ENCODE data around the gene EPHA10.
A peak's percentile ranks its signal among the peaks of the same experiment; 100 is the strongest.
"Not testable (repeated sequence)": the region's sequence is repeated elsewhere in the genome, so short reads cannot be mapped to it uniquely, and the experiment has no call there.

The EPHA10 gene

DNA sequence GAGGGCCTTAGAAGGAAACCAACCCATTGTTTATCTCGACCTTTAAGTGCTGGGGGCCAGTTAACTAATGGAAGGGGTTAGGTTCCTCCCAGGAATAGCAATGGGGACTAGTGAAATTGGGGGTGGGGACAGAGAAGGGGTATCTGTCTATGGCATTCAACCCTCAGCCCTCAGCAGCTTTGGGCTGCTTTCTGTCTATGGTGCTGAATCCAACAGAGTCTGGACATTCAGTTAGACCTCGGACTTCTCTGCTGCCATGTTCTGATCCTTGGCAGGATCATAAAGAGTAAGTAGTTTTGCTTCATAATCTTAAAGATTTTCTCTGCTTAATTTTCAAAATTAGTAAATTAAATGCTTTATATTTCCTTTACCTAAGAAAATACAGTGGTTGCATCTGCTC is 2.6 kb upstream of the EPHA10 start:
- DNase-seq: no peak

DNA sequence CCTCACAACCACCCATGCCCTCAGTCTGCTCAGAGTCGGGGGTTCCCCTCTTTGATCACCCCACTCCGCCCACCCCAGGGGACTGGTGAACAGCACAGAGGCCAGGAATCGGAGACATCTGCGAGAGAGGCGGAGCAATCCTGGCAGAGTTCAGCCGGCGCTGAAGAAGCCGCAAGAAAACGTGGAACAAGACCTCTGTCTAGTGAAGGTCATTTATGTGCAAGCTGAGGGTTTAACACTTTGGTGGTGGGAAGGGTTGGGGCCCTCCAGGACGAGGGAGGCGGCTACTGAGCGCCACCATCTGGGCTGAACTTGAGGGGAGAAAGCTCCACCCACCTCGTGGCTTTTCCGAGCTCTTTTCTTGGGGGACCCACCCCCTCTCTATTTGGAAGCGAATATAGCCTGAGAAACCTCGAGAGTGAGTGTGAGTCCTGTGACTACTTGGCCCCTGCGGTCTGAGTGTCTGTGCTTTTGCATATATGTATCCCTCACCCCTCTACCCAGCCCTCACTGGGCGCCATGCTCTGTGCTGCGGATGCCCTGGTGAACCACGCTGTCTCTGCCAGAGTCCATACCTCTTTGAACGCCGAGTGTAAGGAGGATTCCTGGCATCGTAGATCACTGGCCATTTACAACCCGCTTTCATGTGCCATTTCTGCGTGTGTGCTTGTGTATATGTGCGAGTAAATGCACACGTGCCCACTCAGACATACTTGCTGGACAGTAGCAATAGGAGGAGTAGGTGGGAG is 1.2 kb upstream of the EPHA10 start:
- peak; percentile 85 for DNase-seq

DNA sequence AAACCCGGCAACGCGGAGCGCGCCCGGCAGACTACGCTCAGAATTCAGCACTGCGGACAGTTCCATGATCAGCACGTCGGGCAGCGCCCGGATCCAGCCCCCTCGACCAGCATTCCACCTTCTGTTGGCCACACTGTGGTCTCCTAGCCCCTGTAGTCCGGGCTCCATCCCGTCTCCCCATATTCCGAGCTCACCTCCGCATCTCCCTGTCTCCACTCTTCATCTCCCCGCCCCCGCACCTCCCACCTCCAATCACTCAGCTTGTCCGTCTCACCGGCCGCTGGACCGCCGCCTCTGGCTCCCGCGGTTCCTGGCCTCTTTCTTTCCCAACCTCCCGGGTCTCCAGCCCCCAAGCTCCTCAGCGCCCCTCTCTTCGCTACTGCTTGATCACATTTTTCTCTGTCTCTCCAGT is 500 bp downstream of the EPHA10 start:
- peak; percentile 68 for DNase-seq

DNA sequence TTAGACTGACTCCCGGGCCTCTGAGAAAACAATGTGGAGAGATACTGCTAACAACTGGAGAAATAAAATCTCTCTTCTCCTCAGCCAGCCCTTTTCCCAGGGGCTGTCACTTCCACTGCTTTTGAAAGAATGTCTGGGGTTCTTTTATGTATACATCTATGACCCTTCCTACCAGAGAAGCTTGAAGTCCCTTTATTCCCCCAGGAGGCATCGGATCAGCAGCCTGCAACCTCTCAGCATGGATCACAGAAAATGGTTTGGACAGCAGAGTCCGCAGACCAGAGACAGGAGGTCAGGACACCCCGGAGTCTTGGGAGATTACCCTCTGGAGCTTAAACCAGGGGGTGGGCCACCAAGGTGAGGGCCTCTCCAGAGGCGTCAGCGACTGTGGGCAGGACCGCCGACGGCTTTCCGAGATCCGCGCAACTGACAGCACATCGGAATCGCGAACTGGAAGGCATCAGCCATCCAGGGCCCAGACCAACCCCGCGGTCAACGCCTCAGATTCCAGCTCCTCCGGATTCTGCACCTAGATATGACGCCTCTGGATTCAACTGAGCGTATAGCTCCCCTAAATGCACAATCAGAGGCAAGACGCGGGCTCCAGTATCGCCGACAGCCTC is 1.0 kb downstream of the EPHA10 start:
- no peak for DNase-seq

DNA sequence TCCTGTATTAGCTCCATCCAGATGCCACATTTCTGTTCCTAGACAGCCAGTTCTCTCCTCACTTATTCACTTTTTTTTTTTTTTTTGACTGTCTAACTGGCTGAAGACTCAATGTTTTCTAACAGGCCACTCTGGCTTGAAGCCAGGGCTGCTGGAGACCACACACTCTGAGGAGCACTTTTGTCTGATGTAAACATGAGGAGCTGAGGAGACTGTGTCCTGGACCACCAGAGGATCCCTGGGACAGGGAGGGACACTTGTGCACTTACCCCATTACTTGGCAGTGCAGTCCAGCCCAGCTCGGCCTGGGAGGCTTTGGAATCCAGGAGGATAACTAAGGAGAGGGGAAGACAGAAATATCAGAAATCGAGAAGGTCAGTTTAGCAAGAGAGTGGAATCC is 2.4 kb downstream of the EPHA10 start:
- DNase-seq: no peak

DNA sequence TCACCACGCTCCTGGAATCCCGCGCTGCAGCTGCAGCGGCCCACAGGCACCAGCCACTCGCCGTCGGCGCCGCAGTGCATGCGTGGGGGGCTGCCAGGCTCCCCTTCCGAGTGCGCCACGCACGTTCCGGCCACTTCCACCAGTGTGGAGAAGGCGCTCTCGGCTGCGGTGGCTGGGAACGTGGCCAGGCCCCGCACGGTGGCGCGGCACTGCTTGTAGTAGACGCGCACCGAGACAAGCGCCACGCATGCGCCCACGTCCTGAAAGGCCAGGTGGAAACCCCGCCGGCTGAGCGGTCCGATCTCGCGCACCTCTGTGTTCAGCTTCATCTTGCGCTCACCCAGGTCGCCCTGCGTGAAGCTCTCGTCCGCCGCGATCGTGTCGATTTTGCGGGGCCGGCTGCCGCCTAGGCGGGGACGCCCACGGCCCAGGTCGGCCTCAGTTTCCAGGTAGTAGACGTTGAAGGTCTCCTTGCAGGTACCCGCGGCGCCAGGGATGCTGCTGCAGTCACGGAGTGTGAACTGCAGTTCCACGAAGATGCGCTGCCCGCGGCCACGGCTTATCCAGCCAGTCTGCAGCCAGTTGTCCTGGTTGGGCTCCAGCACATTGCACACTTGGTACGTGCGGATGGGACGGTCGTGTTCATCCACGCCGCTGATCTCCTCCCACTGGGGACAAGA is 3.4 kb downstream of the EPHA10 start:
- no peak for DNase-seq

DNA sequence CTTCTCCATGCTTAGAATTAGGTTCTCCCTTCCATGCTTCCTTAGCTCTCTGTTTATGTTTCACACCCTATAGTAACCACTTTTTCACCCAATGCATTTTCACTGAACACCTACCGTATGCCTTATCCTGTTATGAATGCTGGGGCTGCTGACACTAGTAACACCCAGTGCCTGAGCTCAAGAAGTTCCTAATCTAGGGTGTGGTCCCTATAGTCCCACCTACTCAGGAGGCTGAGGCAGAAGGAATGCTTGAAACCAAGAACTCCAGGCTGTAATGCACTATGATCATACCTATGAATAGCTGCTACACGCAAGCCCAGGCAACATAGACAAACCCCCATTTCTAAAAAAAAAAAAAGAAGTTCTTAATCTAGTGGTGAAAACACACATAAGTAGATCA is 5.5 kb downstream of the EPHA10 start:
- DNase-seq: no peak

DNA sequence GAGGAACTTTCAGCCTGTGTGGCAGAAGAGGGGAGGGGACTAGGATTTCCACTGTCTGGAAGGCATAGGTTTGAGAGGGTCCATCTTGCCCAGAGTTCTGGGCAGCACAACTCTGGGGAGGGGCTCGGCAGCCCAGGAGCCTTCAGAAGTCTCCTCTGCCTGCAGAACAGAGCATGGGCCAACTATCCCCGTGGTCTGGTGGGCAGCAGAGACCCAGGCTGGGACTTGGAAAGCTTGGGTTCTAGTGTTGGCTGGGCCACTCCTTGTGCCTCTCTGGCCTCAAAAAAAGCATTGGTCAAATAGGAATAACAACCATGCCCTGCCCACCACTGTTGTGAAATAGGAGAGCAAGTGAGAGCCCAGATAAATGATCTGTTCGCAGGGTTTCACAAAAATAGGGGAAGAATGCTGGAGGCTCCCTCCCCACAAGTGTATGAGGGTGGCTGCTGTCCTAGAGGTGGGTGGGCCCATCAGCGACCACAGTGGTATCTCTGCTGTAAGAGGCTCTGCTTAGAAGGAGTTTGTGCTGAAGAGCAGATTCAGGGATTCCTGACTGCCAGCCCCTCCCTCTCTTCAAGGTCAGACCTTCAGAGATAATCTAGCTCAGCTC is 8.9 kb downstream of the EPHA10 start:
- no peak for DNase-seq

DNA sequence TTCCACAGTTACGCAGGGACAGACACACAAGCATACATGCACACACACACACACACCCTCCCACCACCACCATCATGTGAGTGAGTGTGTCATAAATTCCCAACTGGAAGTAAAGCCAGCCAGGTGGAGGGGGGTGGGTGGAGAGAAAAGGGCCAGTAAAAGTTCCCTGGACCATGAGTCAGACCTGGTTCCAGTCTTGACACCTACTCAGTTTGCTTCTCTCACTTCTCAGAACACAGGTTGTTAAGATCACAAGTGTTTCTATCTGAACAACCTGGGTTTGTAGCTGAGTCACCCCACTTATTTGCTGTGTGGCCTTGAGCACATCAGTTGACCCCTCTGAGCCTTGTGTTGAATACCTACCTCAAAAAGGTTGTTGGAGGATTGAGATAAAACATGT is 9.6 kb downstream of the EPHA10 start:
- DNase-seq: no peak

DNA sequence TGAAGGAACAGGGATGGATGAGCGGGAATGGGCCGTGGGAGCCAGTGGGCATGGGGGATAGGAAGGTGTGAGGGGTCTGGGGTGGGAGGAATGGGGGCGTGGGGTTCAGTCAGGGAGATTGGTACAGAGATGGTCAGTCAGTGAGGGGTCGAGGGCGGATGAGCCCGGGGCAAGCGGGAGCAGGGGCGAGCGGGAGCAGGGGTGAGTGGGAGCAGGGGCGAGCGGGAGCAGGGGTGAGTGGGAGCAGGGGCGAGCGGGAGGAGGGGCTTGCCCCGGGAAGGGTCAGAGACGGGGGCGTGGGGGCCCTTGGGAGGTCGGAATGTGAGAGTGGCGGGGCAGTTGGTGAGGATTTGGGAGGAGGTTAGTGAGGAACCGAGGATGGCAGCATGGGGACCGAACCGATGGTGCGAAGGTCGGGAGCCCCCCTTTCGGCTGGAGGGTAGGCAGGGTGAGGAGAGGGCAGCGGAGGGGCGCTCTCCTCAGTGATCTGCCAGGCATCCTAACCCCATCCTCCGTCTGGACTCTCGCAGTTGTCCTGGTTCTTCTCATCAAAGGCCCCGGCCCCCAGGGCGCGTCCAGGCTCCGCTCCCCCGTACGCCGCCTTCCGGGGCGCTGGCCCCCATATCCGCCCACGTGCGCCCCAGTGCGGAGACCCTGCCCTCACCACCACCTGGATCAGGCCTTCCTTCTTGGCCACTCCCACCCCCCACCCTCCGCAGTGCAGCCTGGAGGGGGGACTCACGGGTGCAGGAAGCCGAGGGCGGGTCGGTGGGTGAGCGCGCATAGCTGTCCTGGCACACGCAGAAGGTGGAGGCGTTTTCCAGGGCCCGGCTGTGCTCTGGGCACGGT is 11.2 kb downstream of the EPHA10 start:
- no peak for DNase-seq

DNA sequence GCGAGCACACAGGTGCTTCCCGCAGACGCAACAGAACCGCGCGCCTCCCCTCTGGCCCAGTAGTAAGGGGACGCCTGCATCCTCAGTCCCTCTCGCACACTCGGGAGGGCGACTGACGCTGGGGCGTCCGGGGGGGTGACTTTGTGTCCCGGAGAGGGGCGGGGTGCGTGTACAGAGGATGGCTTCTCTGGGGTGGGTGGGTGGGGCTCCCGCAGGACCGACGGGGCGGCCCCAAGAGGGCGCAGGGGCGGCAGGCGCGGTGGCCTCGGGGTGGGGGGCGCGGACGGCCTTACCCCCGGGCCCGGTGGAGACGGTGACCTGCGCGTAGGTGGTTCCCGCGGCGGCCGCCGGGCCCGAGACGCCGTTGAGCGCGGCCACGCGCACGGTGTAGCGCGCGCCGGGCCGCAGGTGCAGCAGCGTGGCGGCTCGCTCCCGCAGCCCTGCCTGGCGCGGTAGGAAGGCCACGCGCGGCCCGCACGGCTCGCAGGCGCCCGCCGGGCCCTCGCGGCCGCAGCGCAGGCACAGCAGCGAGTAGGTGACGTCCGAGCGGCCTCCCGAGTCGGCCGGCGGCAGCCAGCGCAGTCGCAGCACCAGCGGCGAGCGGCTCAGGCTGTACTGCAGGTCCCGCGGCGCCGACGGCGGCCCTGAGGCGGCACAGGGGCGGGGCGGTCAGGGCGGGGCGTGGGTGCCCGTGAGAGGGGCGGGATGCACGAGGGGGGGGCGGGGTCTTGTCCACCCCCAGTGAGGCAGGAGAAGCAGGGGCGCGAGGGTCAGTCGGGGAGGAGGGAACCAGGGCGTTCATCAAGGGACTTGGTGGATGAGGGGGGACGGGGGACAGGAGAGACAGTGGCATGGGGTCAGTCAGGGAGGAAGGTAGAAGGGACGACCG is 12.1 kb downstream of the EPHA10 start:
- peak; percentile 74 for DNase-seq

DNA sequence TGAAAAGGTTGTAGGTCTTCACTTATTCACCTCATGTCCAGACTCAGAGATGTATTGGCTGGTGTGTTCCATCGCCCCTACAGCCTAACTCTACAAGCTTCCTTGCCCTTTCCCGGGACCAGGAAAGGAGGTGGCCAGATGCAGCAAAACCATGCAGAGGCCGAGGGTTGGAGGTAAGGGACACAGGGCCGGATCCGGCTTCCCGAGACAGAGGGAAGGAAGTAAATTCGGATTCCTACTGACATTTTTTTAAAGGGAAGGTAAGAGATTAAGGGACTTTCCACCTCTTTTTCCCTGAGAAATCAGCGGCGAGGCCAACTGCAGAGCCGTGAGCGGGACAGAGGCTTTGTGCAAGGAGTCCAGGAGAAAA is 12.7 kb downstream of the EPHA10 start:
- DNase-seq: peak; percentile 50

DNA sequence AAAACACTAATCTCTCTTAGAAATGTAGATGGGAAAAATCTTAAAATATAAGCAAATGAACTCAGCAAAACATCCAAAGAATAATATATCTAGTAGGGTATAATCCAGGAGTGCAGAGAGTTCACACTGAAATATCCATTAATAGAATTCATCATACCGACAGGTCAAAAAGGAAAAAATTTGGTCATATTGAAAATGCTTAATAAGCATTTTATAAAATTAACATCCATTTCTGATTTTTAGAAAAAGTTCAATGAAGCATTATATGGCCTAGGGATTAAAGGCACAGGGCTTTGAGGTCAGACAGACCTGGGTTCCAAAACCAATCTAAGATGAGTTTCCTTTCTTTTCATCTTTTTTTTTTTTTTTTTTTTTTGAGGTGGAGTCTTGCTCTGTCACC is 16.4 kb downstream of the EPHA10 start:
- no peak for DNase-seq

DNA sequence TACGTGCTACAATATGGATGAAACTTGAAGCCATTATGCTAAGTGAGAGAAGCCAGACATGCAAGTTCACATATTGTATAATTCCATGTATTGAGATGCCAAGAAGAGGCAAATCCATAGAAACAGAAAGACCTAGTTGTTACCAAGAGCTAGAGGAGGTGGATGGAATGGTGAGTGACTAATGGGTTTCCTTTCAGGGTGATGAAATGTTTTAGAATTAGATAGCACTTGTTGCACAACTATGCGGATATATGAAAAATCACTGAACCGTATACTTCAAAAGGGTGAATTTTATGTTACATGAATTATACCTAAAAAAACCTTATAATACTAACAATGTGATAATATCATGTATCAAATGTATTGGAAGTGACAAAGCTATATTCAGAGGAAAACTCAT is 18.1 kb downstream of the EPHA10 start:
- no peak for DNase-seq

DNA sequence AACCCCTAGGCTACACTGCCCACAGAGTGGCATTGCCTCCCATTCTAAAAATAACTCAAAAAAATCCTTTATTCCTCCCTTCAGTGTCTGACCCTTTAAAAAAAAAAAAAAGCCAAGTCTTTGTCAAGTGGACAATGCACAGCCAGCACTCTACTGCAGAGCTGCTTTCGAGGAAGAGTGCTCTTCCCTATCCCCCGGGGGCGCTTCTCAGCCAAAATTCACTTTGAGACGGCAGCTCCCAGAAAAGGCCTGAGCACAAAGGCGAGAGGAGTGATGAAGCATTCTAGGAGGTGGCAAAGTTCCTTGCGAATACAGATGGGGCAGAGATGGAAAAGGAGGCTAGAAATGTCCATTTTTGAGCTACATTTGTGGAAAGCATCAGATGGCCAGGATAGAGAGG is 23.3 kb downstream of the EPHA10 start:
- DNase-seq: no peak

DNA sequence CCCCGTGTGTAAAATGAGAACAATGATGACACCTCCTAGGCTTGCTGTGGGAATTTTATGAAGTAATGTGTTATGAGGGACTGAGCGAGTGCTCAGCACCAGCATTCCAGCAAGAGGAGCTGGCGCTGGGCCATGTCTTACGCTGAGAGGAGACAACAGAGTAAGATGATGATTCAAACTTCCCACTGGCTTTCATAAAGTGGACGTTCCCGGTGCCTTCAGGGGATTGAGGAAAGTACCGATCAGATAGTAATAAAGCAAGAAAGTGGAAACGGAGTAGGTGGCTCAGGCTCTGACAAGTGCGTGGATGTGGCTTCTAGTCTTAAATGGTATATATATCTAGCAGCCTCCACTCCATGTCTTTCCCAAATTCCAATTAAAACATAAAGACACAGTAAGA is 23.8 kb downstream of the EPHA10 start:
- DNase-seq: no peak

DNA sequence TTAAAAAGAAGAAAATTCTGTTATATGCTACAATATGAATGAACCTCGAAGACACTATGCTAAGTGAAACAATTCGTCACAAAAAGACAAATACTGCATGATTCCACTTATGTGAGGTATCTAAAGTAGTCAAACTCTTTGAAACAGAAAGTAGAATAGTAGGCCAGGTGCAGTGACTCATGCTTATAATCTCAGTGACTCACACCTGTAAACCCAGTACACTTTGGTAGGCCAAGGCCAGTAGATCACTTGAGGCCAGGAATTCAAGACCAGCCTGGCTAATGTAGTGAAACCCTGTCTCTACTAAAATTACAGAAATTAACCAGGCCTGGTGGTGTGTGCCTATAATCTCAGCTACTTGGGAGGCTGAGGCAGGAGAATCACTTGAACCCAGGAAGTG is 25.7 kb downstream of the EPHA10 start:
- no peak for DNase-seq

DNA sequence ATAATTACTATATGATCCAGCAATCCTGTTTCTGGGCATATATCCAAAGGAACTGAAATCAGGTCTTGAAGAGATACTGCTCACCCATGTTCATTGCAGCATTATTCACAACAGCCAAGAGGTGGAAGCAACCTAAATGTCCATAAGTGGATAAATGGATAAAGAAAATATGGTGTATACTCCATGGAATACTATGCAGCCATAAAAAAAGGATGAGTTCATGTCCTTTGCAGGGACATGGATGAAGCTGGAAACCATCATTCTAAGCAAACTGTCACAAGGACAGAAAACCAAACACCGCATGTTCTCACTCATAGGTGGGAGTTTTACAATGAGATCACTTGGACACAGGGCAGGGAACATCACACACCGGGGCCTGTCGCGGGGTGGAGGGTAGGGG is 26.3 kb downstream of the EPHA10 start:
- not testable (repeated sequence) for DNase-seq

DNA sequence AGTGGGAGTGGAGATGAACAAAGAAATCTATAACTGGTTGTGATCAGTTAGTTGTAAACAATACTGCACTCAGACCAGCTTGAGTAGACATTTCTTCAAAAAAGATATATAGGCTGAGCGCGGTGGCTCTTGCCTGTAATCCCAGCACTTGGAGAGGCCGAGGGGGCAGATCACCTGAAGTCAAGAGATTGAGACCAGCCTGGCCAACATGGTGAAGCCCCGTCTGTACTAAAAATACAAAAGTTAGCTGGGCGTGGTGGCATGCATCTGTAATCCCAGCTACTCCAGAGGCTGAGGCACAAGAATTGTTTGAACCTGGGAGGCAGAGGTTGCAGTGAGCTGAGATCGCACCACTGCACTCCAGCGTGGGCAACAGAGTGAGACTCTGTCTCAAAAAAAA is 26.9 kb downstream of the EPHA10 start:
- DNase-seq: not testable (repeated sequence)

DNA sequence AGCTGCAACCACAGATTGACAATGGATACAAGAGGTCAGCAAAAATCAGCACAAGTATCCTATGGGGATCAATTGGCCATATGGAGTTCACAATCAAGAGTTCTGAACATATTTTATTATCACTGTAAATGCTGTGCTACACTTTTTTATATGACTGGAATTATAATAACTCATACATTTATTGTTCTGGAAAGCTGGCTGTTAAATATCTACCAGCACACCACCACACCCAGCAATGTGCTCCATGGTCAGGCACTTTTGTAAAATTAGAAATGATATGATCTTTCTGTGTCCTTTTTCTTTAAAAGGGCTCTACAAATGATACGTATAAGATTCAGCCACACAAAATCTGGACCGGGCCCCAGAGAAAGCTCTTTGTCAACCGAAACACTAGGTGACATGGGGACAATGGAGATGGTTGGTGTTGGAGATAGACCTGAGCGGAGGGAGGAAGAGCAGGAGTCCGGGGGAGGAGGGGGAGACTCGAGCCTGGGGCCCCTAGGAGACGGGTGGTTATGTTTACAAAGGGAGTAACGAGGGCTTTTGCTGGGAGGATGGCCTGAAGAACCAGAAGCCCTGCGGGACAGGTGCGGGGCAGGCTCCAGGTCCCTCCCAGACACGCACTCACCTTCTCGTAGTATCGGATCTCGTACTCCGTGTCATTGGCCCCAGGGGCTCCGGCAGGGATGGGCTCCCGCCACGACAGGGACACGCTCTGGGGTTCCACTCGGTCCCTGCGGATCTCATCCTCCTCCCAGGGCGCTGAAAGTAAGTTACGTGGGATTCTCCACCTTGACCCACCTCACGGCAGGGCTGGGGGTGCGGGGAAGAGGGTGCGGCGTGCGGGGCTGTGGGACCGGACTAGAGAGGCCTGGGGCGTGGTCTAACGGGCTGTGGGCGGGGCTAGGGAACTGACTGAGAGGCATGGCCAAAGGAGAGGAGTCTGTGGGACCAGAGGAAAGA is 30.0 kb downstream of the EPHA10 start:
- no peak for DNase-seq

Measured in NCI-H82 (cell line).